ENCODE data around the gene ASIC5.

DNA sequence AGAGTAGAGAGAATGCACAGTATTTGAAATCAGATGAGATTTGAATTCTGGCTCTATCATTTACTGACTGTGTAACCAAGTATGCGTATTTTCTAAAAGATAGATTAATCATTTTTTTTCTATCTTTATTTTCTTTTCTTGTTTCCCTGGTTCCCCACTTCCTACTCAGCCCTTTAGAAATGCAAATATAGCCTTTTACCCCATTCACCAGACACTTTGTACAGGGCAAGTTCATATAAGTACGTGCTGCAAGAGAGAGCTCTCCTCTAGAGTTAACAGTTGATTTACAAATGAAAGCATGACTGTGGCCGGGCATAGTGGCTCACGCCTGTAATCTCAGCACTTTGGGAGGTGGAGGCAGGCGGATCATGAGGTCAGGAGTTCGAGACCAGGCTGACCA lies 19.6 kb upstream of the ASIC5 start:
- TF ChIP-seq, protein P1, sequence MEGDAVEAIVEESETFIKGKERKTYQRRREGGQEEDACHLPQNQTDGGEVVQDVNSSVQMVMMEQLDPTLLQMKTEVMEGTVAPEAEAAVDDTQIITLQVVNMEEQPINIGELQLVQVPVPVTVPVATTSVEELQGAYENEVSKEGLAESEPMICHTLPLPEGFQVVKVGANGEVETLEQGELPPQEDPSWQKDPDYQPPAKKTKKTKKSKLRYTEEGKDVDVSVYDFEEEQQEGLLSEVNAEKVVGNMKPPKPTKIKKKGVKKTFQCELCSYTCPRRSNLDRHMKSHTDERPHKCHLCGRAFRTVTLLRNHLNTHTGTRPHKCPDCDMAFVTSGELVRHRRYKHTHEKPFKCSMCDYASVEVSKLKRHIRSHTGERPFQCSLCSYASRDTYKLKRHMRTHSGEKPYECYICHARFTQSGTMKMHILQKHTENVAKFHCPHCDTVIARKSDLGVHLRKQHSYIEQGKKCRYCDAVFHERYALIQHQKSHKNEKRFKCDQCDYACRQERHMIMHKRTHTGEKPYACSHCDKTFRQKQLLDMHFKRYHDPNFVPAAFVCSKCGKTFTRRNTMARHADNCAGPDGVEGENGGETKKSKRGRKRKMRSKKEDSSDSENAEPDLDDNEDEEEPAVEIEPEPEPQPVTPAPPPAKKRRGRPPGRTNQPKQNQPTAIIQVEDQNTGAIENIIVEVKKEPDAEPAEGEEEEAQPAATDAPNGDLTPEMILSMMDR (IDR thresholded peaks at IDR 0.05) = no peak
- TF ChIP-seq ZFX (IDR thresholded peaks at IDR 0.05; ENCODE audit: borderline replicate concordance) = no peak
